ENCODE data around the gene RIN3.

- TF ChIP-seq EZH2 (IDR thresholded peaks at IDR 0.05; ENCODE audit: insufficient read depth, poor library complexity, severe bottlenecking) (no peak), EZH2phosphoT487 (IDR thresholded peaks at IDR 0.05; ENCODE audit: insufficient read depth, low read depth) (no peak)
These were observed 24.0 kb upstream of the RIN3 start for GRCh38 chr14:92489394-92490238.
